ENCODE results near the gene ADGRG3.

Gene ADGRG3

DNA sequence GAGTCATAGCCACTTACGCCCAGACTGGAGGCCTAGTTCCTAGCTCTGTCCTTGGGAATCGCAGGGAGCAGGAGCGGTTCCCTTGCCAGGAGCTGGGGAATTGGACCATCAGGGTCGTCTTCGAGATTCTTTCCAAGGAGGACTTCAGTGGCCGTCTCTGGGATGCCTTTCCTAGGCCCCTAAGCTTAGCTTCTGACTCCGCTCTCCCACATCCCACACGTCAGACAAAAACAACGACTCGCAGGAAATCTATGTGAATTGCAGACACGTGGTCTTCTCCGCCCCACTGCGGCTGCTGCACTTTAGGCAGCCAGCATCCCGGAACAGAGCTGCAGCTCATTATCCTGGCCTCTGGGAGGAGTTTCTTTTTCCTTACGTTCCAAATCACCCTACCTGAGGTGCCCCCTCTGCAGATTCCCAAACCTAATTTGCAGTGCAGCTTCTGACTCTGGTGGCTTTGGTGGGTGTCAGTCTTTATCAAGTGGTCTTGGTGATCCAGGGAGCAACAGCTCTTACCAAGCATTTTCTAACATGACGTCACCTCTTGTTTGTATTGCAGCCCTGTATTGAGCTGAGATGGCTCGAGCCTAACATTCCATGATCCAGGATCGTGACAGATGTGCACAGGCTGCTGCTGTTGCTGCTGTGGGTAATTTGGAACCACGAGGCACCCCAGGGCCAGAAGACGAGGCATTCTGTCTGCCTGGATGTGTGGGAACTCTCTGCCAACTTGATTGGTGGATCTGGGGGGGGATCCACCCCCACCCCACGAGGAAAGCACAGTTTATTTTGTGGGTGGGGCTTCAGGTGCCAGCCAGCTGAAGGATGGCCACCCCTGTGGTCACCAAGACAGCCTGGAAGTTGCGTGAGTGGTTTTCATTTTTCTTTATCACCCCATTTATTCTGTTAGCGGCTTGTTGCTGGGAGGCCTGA, 68.6 kb downstream of the ADGRG3 start:
- peak; percentile 41 to 44 for DNase-seq (ENCODE audit: low read depth in 2 of 2)

DNA sequence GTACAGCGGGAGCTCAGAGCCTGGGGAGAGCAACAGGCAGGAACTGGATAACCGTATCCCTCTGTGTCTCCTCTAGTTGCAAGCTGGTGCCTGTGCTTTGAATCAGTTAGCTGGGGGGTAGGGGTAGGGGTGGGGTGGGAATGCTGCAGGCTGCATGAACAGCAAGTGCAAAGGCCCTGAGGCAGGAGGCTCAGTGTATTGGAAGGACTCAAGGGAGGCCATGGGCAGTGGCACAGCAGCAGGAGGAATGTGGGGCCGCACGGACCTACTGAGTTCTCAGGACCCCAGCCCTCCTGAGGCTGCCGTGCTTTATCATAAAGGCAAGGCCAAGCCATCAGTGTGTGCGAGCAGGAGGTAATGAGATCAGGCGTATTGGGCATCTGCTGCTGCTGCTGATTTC, 70.7 kb downstream of the ADGRG3 start:
- DNase-seq (ENCODE audit: low read depth in 2 of 2), result no peak
